Muscle layer of duodenum (tissue), 2 donors: ENCODE measurements around the gene CYSTM1.
"Not testable (repeated sequence)": the region's sequence is repeated elsewhere in the genome, so short reads cannot be mapped to it uniquely, and the experiment has no call there.

Experiments
- H3K27ac ChIP-seq: one replicate; pipeline ENCODE4 v1.7.0; 2013; ENCODE audit warnings: mild to moderate bottlenecking, low read length
- H3K27me3 ChIP-seq: one replicate; pipeline ENCODE4 v1.7.0; 2013; ENCODE audit warnings: low read depth, mild to moderate bottlenecking, control low read depth, low read length
- H3K36me3 ChIP-seq, 2 donors: one replicate each; pipeline ENCODE4 v1.7.0; 2013; ENCODE audit warnings: low read length in 2 of 2, control low read depth in 1 of 2, mild to moderate bottlenecking in 1 of 2; ENCODE audit not compliant: insufficient read depth in 2 of 2, control insufficient read depth in 1 of 2
- H3K4me1 ChIP-seq, 2 donors: one replicate each; pipeline ENCODE4 v1.7.0; 2013; ENCODE audit warnings: low read length in 2 of 2, mild to moderate bottlenecking in 2 of 2, control low read depth in 1 of 2, moderate library complexity in 1 of 2; ENCODE audit not compliant: insufficient read depth in 2 of 2, control insufficient read depth in 1 of 2
- H3K4me3 ChIP-seq, 2 donors: one replicate each; pipeline ENCODE4 v1.7.0; 2013; ENCODE audit warnings: low read length in 2 of 2, low read depth in 1 of 2, mild to moderate bottlenecking in 1 of 2
- H3K9me3 ChIP-seq, 2 donors: one replicate each; pipeline ENCODE4 v1.7.0; 2013; ENCODE audit warnings: low read length in 2 of 2, control low read depth in 1 of 2, mild to moderate bottlenecking in 1 of 2; ENCODE audit not compliant: control insufficient read depth in 1 of 2
- donor health status: healthy.

The CYSTM1 gene

GRCh38 chr5:140196115-140196814 is 21.3 kb downstream of the CYSTM1 start:
- H3K4me3 ChIP-seq = no peak overlapping the region
- H3K4me1 ChIP-seq = peaks cover 0 to 13% of the 10 kb centered on the region in 2 donors
- no peaks in the 10 kb centered on the region for H3K27me3 ChIP-seq
- peaks cover 0 to 19% of the 10 kb centered on the region in 2 donors for H3K36me3 ChIP-seq
- H3K27ac ChIP-seq = no peak overlapping the region
- H3K9me3 ChIP-seq = no peaks in the 10 kb centered on the region

- H3K27me3 ChIP-seq = no peaks in the 10 kb centered on the region
- no peak overlapping the region for H3K27ac ChIP-seq
- no peaks in the 10 kb centered on the region for H3K9me3 ChIP-seq
- no peak overlapping the region for H3K4me3 ChIP-seq
- peaks cover 0 to 19% of the 10 kb centered on the region in 2 donors for H3K36me3 ChIP-seq
- peaks cover 0 to 14% of the 10 kb centered on the region in 2 donors for H3K4me1 ChIP-seq
Observed at GRCh38 chr5:140197023-140197422, 22.0 kb downstream of the CYSTM1 start.

DNA sequence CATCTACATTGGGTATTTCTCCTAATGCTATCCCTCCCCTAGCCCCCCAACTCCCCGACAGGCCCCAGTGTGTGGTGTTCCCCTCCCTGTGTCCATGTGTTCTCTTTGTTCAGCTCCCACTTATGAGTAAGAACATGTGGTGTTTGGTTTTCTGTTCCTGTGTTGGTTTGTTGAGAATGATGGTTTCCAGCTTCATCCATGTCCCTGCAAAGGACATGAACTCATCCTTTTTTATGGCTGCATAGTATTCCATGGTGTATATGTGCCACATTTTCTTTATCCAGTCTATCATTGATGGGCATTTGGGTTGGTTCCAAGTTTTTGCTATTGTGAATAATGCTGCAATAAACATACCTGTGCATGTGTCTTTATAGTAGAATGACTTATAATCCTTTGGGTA is 23.9 kb downstream of the CYSTM1 start:
- Histone ChIP-seq H3K4me1 (peaks cover 0 to 14% of the 10 kb centered on the region in 2 donors), H3K36me3 (peaks cover 0 to 19% of the 10 kb centered on the region in 2 donors)
- H3K27ac ChIP-seq, H3K4me3 ChIP-seq, H3K9me3 ChIP-seq, H3K27me3 ChIP-seq: not testable (repeated sequence)

- Histone ChIP-seq H3K27me3 (no peaks in the 10 kb centered on the region), H3K27ac (no peak overlapping the region), H3K4me1 (peaks cover 0 to 20% of the 10 kb centered on the region in 2 donors), H3K4me3 (no peak overlapping the region), H3K36me3 (peaks cover 0 to 5% of the 10 kb centered on the region in 2 donors), H3K9me3 (no peaks in the 10 kb centered on the region)
Observed at GRCh38 chr5:140202078-140202477, 27.1 kb downstream of the CYSTM1 start.

DNA sequence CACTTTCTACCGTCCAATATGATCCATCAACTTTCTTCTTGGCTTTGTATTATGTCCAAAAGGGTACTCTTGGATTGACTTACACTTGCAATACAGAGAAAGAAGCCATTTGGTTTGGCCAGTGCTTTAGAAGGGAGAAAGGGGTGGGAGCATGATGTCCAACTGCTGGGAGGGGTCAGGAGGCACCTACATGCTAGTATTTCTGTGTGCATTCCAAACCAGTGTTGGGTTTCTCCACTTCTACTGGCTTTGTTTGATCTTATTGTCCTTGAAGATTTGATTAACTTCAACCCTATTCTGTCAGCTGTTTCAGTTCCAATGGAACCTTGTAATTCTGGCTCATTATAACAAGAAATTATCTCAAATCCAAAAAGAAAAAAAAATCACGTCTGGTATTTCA is 27.6 kb downstream of the CYSTM1 start:
- H3K9me3 ChIP-seq = no peaks in the 10 kb centered on the region
- H3K4me3 ChIP-seq = no peak overlapping the region
- peaks cover 0 to 5% of the 10 kb centered on the region in 2 donors for H3K36me3 ChIP-seq
- no peaks in the 10 kb centered on the region for H3K27me3 ChIP-seq
- peaks cover 0 to 22% of the 10 kb centered on the region in 2 donors for H3K4me1 ChIP-seq
- H3K27ac ChIP-seq = no peak overlapping the region

GRCh38 chr5:140205216-140205615 is 30.2 kb downstream of the CYSTM1 start:
- Histone ChIP-seq H3K27ac (no peak overlapping the region), H3K27me3 (no peaks in the 10 kb centered on the region), H3K4me1 (peaks cover 0 to 22% of the 10 kb centered on the region in 2 donors), H3K36me3 (no peaks in the 10 kb centered on the region), H3K9me3 (no peaks in the 10 kb centered on the region), H3K4me3 (no peak overlapping the region)

- peaks cover 0 to 19% of the 10 kb centered on the region in 2 donors for H3K4me1 ChIP-seq
- no peaks in the 10 kb centered on the region for H3K9me3 ChIP-seq
- no peaks in the 10 kb centered on the region for H3K27me3 ChIP-seq
- H3K4me3 ChIP-seq = no peak overlapping the region
- no peaks in the 10 kb centered on the region for H3K36me3 ChIP-seq
- H3K27ac ChIP-seq = no peak overlapping the region
Observed at GRCh38 chr5:140205952-140206351, 31.0 kb downstream of the CYSTM1 start.

DNA sequence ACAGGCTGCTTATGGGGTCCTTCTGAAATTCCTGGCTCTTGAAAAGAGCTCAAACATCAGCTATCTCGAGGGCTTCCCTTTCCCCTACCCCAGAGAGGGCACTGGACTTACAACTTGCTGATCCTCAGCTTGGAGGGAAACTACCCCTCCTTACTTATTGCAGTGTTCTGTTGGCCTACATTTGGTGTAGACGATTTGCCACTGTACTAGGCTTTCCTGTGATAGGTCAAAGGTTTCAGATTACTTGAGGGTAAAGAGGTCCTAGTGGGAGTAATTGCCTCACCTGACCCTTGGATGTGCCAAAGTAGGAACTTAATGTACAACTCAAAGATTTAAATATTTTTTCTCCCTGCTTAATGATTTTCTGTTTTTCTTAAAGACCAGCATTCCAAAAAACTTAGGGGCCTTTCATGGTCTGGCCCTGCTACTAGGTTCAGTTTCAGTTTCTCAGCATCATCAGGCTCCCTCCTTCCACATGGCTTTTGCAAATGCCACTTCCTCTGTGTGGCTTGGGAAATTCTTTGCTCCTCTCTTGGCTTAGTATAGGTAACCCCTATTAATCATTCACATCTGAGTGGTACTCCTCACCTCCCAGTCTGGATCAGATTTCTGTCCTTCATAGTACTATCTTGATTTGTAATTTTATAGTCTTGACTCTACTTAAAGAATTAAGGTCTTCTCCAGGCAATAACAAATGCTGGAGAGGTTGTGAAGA is 32.4 kb downstream of the CYSTM1 start:
- Histone ChIP-seq H3K4me3 (no peak overlapping the region), H3K9me3 (no peaks in the 10 kb centered on the region), H3K27me3 (no peaks in the 10 kb centered on the region), H3K36me3 (no peaks in the 10 kb centered on the region), H3K4me1 (peaks cover 0 to 12% of the 10 kb centered on the region in 2 donors), H3K27ac (no peak overlapping the region)

- Histone ChIP-seq H3K36me3 (no peaks in the 10 kb centered on the region), H3K4me3 (no peak overlapping the region), H3K27ac (no peak overlapping the region), H3K4me1 (peaks cover 0 to 12% of the 10 kb centered on the region in 2 donors), H3K27me3 (no peaks in the 10 kb centered on the region), H3K9me3 (no peaks in the 10 kb centered on the region)
Observed at GRCh38 chr5:140208065-140208464, 33.1 kb downstream of the CYSTM1 start.

DNA sequence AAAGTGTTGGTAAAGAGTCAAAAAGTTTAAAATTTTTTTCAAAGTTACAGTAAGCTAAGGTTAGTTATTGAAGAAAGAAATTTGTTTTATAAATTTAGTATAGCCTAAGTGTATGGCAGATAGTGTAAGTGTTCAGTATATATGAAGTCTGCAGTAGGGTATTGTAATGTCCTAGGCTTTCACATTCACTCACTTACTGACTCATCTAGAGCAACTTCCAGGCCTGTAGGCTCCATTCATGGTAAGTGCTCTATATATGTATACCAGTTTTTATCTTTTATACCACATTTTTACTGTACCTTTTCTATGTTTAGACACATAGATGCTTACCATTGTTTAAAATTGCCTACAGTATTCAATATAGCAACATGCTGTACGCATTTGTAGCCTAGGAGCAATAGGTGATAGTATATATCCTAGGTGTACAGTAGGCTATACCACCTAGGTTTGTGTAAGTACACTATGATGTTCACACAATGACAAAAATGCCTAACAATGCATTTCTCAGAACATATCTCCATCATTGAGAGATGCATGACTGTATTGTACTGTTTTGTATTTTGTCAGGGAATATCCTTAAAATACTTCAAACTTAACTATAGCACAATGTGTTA is 38.5 kb downstream of the CYSTM1 start:
- no peaks in the 10 kb centered on the region for H3K4me1 ChIP-seq
- H3K27me3 ChIP-seq = no peaks in the 10 kb centered on the region
- no peak overlapping the region for H3K4me3 ChIP-seq
- no peak overlapping the region for H3K27ac ChIP-seq
- H3K36me3 ChIP-seq = no peaks in the 10 kb centered on the region
- no peaks in the 10 kb centered on the region for H3K9me3 ChIP-seq

DNA sequence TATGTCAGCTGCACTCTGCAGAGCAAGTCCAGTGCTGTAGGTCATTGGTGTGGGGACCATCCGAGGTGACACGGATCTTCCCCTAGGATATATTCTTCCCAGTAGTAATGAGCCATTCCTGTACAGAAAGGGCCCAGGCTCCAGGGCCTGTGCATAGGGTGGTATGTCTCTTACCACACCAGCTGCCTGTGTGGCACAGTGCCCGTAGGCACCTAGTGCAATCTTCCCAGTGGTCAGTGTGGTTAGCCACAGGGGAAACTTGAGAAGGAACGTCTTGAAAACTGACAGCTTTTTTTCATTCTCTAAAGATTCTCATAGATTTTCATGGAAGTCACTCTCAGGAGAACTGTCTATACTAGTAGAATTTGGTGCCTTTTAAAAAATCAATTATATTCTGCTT is 39.8 kb downstream of the CYSTM1 start:
- Histone ChIP-seq H3K27ac (no peak overlapping the region), H3K4me1 (peaks cover 4 to 9% of the 10 kb centered on the region in 2 donors)

More for the DNA sequence above, 39.8 kb downstream of the CYSTM1 start:
- H3K9me3 ChIP-seq = no peaks in the 10 kb centered on the region
- no peaks in the 10 kb centered on the region for H3K36me3 ChIP-seq
- H3K27me3 ChIP-seq = no peaks in the 10 kb centered on the region
- H3K4me3 ChIP-seq = no peak overlapping the region
